HL-60/S4 treated with phorbol 12-myristate 13-acetate at 8.2 ng/mL for 4 days and 3 days (cell line): ENCODE results near the gene NHEJ1.

Experiments
- in situ Hi-C: fragments of 300-500 bp; cut with MboI; formaldehyde crosslinking; loops from 2 replicates; pipeline ENCODE4 v1.15.0; 2022; ENCODE audit warnings: low sequenced_read_pairs

NHEJ1 gene

GRCh38 chr2:219125225-219125885, 35.3 kb downstream of the NHEJ1 start:
- in situ Hi-C loops = no loop called here

GRCh38 chr2:219124381-219125110, 36.1 kb downstream of the NHEJ1 start:
- in situ Hi-C loops = no loop called here

GRCh38 chr2:219123356-219124135, 37.1 kb downstream of the NHEJ1 start:
- in situ Hi-C loops = no loop called here

DNA sequence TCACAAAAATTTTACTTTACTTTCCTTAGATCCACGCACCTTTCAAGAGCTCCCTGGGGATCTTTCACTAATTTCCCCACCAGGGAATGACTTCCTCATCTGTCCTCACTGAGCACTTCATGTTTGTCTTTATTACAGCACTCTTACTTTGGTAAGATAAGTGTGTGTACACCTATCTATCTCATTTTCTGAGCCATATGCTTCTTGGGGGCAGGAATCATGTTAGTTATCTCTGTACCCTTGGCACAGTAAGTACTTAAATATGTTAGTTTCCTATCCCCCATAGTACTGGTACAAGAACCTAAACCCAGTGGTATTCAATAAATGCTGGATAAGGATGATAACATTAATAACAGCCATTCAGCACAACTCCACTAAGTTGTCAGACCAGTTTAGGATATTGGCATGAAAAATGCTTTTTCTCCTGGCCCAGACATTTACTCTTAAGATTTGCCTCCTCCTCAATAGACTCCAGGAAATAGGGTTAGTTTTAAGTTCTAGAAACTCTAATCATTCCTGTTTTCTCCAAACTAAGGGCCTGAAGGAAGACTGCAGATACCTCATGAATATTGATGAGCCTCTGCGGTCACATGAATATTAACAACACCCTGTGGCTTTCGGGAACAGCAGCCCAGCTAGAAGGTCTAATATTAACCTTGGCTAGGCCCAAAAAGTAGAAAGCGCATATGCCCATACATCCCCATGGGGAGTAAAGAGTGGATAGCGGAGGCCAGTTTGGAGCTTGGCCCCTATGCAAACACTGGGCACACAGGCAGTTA, 38.2 kb downstream of the NHEJ1 start:
- in situ Hi-C loops = no loop called here

- in situ Hi-C loops = no loop called here
Observed at GRCh38 chr2:219120082-219120481, 40.5 kb downstream of the NHEJ1 start.

DNA sequence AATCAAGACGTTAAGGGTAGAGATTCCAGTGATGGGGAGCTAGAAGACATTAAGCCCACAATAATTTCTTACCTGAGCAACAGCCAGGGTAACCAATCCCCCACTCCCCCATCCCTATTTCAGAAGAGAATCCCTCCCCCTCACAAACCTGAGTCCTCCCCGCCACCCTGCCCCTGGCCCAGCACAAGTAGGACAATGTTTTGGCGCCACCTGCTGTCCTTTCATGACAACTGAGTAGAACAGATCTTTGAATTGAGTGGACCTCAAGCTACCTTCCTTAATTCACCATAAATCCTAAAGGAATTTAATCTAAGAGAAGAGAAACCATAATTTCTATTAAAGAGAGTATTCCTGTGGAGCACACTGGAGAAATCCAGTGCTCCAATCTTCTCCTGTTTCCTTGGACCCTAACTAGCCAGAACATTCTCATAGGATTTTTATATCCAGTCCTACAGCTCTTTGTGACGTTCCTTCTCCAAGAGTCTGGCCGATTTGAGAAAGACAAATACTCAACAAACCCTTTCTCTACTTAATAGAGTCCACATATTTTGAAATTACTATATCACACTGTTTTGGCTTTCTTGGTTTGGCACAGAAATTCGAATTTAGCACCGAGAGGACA, 41.1 kb downstream of the NHEJ1 start:
- in situ Hi-C loops = no loop called here

- in situ Hi-C loops = no loop called here
Observed at GRCh38 chr2:219118504-219118903, 42.1 kb downstream of the NHEJ1 start.

DNA sequence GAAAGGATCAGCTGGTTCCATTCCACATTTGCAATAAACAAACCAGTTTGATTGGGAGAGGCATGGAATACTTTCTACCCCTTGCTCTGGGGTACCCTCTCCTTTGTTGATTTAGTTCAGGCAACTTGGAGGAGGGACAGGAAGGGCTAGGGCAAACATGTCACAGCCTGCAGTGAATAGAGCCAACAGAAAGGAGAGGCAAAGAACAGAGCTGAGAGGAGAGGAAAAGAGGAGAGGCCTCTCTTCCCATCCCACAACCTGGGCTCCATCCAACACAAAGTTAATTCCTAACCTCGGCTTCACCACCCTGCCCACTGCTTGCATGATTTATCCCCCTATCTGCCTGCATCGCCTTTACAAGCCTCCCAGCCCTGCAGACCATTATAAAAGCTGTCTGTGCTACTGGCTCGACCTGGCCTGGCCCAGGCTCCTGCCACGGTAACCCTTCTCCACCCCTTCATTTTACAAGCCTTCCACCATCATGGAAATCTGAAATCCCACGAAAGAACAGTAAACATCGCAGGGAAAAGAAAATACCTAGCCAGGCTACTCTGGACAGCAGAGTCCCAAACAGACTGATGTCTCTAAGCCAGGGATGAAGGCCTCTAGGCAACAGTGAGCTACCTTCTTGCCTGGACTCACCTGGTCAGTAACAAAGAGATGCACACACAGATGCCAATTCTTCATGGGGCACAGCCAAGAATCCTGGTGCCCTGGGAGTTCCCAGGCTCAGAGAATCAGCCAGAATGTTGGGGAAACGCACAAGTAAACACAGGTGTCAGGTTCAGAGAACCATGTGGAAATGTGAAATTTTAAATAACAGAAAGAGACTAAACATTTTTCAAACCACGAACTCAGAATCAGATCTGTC, 43.6 kb downstream of the NHEJ1 start:
- in situ Hi-C loops = no loop called here

GRCh38 chr2:219112651-219113338, 47.8 kb downstream of the NHEJ1 start:
- in situ Hi-C loops = no loop called here

DNA sequence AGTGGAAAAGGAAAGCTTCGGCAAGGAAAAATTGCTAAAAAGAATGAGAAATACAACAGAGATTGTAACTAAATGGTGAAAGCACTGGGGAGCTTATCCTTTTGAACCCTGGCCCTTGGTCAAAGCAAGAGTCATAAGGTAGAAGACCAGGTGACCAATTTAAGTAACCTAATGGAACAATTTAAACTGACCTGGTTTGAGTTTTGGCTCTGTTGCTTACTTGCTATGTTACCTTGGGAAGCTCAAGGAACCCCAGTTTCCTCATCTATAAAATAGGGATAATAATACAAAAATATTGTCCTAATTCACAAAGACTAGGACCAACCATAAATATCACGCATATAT, 48.6 kb downstream of the NHEJ1 start:
- in situ Hi-C loops = no loop called here

DNA sequence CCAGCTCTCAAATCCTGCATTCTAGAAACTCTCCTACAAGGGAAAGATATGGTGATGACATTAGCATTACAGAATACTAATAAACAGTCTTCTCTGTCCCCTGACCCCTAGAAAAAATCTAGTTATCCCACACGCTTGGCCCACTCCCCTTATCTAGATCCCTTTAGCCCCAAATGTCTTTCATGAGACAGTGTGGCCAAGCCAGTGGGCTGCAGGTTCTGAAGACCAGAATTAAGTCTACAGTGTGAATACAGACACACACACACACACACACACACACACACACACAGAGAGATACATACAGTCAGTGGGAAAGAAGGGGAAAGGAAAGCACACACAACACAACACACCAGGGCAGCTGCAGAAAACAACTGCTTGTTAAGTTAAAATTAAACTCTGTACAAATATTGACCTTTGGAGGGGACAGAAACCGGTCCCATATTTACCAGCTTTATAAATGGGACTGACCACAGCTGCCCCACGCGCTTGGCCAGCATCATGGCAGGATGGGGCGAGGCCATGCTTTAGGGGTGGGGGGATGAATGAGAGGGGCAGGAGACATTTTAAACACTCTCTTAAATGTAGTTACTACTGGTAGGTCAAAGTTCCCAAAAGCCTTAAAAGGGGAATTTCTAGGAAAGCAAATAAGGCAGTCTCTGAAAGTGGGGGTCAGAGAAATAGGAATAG, 49.1 kb downstream of the NHEJ1 start:
- in situ Hi-C loops = no loop called here

DNA sequence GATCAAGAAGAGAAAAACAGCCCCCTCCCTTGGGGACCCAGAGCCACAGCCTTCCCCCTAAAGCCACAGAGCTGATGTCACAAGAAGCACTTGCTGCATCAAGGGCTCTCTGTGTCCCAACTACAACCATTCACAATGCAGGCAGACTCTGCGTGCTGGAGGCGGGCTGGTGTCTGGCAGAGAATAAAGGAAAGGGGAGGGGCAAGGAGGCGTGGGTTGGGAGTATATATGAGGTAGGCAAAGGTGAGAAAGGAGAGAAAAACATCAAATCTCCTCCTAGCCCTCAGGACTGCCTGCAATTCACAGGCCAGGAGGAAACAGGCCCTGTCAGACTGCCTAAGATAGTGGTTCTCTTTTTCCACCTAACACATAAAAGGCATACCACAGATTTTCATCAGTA, 51.1 kb downstream of the NHEJ1 start:
- in situ Hi-C loops = no loop called here

DNA sequence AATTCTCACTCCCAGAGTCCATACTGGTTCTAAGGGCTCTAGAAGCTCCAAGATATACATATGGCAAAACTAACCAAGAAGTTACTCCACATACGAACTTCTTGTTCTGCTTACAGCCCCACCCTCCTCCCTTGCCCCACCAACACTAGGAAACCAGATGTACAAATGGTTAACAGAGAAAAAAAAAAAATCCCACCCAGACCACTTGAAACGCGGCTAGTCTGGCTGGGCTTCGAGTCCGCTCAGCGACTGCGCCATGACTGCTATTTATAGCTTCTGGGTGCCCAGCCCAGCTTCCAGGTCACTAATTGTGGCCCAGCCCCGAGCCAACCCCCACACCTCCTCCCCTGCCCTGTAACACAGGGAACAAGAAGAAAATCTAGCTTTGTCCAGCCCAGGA, 52.9 kb downstream of the NHEJ1 start:
- in situ Hi-C loops = no loop called here

GRCh38 chr2:219106251-219106650, 54.4 kb downstream of the NHEJ1 start:
- in situ Hi-C loops = no loop called here

- in situ Hi-C loops = no loop called here
Observed at GRCh38 chr2:219104107-219105035, 56.2 kb downstream of the NHEJ1 start.

- in situ Hi-C loops = no loop called here
Observed at GRCh38 chr2:219099329-219099728, 61.3 kb downstream of the NHEJ1 start.

GRCh38 chr2:219095406-219095935, 65.1 kb downstream of the NHEJ1 start:
- in situ Hi-C loops = no loop called here
